T-helper 17 cell (primary cell): ENCODE data around the gene STK24. TPM values are rescaled to one million over a fixed set of nuclear protein-coding genes. Genes with fewer than 3 reads are reported as not detected.
"Not testable (repeated sequence)": the region's sequence is repeated elsewhere in the genome, so short reads cannot be mapped to it uniquely, and the experiment has no call there.

ENCODE experiments used
- ATAC-seq: fragments of 150-1000 bp; cut with Tn5 transposase; 2 replicates; pipeline ENCODE4 v1.10.0; 2021; ENCODE audit warnings: mild to moderate bottlenecking, moderate library complexity
- DNase-seq, 3 donors: peaks; one replicate each; pipeline versions ENCODE4 v3.0.0 to v3.0.0-alpha.2; 2020 to 2021
- H3K9me3 ChIP-seq: one replicate; pipeline ENCODE4 v1.7.0; 2013; ENCODE audit warnings: low read length, mild to moderate bottlenecking; ENCODE audit not compliant: control insufficient read depth, poor library complexity, severe bottlenecking
- H3K27ac Mint-ChIP-seq: one replicate; pipeline ENCODE4 v1.8.0; 2022; ENCODE audit warnings: mild to moderate bottlenecking, moderate library complexity, mixed read lengths
- H3K27me3 Mint-ChIP-seq: one replicate; pipeline ENCODE4 v1.8.0; 2022; ENCODE audit warnings: mixed read lengths
- H3K36me3 Mint-ChIP-seq: one replicate; pipeline ENCODE4 v1.8.0; 2022; ENCODE audit warnings: low read depth, mixed read lengths
- H3K4me1 Mint-ChIP-seq: one replicate; pipeline ENCODE4 v1.8.0; 2022; ENCODE audit warnings: mild to moderate bottlenecking, mixed read lengths
- H3K4me3 Mint-ChIP-seq: one replicate; pipeline ENCODE4 v1.8.0; 2022; ENCODE audit warnings: mild to moderate bottlenecking, moderate library complexity, mixed read lengths
- total RNA-seq, 4 donors: library from RNA in 2 of 4; stranded (reverse) in 2 of 4; gene quantifications; one replicate each; pipeline ENCODE4 v1.2.3 and lab custom pipeline; 2022 to 2026

Gene STK24
- 100 to 1,000 TPM; 134 to 163 TPM for total RNA-seq
- 210 to 532 reads per million in 2 donors for total RNA-seq (lab: John Stamatoyannopoulos, UW)

GRCh38 chr13:98576963-98577835, at the start of gene STK24:
Gene STK24 (minus strand): TSS chr13:98577107. CDS start chr13:98576786, 321 bp downstream.
- peak; percentile 59 for ATAC-seq
- H3K4me1 Mint-ChIP-seq, result peaks cover 36% of the 10 kb centered on the region
- peak within 1 kb of the TSS; percentile 99 for H3K27ac Mint-ChIP-seq

GRCh38 chr13:98626298-98626935, 49.5 kb upstream of the STK24 start:
- Mint-ChIP-seq H3K4me1 (peaks cover 7% of the 10 kb centered on the region), H3K4me3 (no peak overlapping the region), H3K27me3 (peaks cover 4% of the 10 kb centered on the region), H3K27ac (no peak overlapping the region), H3K36me3 (peaks cover under 1% of the 10 kb centered on the region)
- H3K9me3 ChIP-seq, result no peaks in the 10 kb centered on the region
- DNase-seq, result no peak
- ATAC-seq, result no peak

More at GRCh38 chr13:98576963-98577835, at the start of gene STK24:
- Mint-ChIP-seq H3K27me3 (no peaks in the 10 kb centered on the region), H3K36me3 (no peaks in the 10 kb centered on the region), H3K4me3 (peak within 1 kb of the TSS; percentile 95)
- H3K9me3 ChIP-seq, result no peaks in the 10 kb centered on the region
- peak; percentile 49 to 67 (median 58) for DNase-seq

- not testable (repeated sequence) for H3K9me3 ChIP-seq, H3K4me1 Mint-ChIP-seq, DNase-seq, H3K27me3 Mint-ChIP-seq, H3K27ac Mint-ChIP-seq, H3K36me3 Mint-ChIP-seq, H3K4me3 Mint-ChIP-seq, ATAC-seq
These were observed 47.7 kb upstream of the STK24 start for GRCh38 chr13:98624589-98624988.

- H3K9me3 ChIP-seq, result no peaks in the 10 kb centered on the region
- DNase-seq (no peak), ATAC-seq (no peak)
- no peak overlapping the region for H3K4me3 Mint-ChIP-seq
- peaks cover 4% of the 10 kb centered on the region for H3K27me3 Mint-ChIP-seq
- H3K36me3 Mint-ChIP-seq, result no peaks in the 10 kb centered on the region
- H3K27ac Mint-ChIP-seq, result no peak overlapping the region
- peaks cover 8% of the 10 kb centered on the region for H3K4me1 Mint-ChIP-seq
These were observed 46.0 kb upstream of the STK24 start for GRCh38 chr13:98622931-98623331.

- Mint-ChIP-seq H3K4me1 (peaks cover 6% of the 10 kb centered on the region), H3K4me3 (no peak overlapping the region), H3K27me3 (peaks cover 3% of the 10 kb centered on the region), H3K36me3 (no peaks in the 10 kb centered on the region), H3K27ac (no peak overlapping the region)
- ATAC-seq (no peak), DNase-seq (no peak)
- H3K9me3 ChIP-seq, result no peaks in the 10 kb centered on the region
These were observed 42.6 kb upstream of the STK24 start for GRCh38 chr13:98619556-98619955.

GRCh38 chr13:98615595-98615994, 38.7 kb upstream of the STK24 start:
- not testable (repeated sequence) for H3K9me3 ChIP-seq, H3K27me3 Mint-ChIP-seq, H3K36me3 Mint-ChIP-seq, ATAC-seq, H3K4me1 Mint-ChIP-seq, H3K27ac Mint-ChIP-seq, DNase-seq, H3K4me3 Mint-ChIP-seq

GRCh38 chr13:98613591-98613990, 36.7 kb upstream of the STK24 start:
- Mint-ChIP-seq H3K36me3 (no peaks in the 10 kb centered on the region), H3K4me3 (no peak overlapping the region), H3K27me3 (peaks cover 15% of the 10 kb centered on the region), H3K27ac (no peak overlapping the region), H3K4me1 (peaks cover 7% of the 10 kb centered on the region)
- no peaks in the 10 kb centered on the region for H3K9me3 ChIP-seq
- ATAC-seq (no peak), DNase-seq (no peak)

- H3K9me3 ChIP-seq, result no peaks in the 10 kb centered on the region
- no peak overlapping the region for H3K4me3 Mint-ChIP-seq
- no peak overlapping the region for H3K27ac Mint-ChIP-seq
- H3K27me3 Mint-ChIP-seq, result peaks cover 15% of the 10 kb centered on the region
- H3K4me1 Mint-ChIP-seq, result peaks cover 7% of the 10 kb centered on the region
- no peaks in the 10 kb centered on the region for H3K36me3 Mint-ChIP-seq
- DNase-seq, result no peak
- no peak for ATAC-seq
These were observed 32.8 kb upstream of the STK24 start for GRCh38 chr13:98609756-98610155.

GRCh38 chr13:98606296-98606695, 29.4 kb upstream of the STK24 start:
- no peak for ATAC-seq
- H3K4me1 Mint-ChIP-seq, result no peaks in the 10 kb centered on the region
- peaks cover 8% of the 10 kb centered on the region for H3K27me3 Mint-ChIP-seq
- no peak for DNase-seq
- H3K4me3 Mint-ChIP-seq, result no peak overlapping the region
- no peaks in the 10 kb centered on the region for H3K9me3 ChIP-seq
- H3K36me3 Mint-ChIP-seq, result no peaks in the 10 kb centered on the region
- H3K27ac Mint-ChIP-seq, result no peak overlapping the region

GRCh38 chr13:98599502-98600328, 22.8 kb upstream of the STK24 start:
- no peak overlapping the region for H3K27ac Mint-ChIP-seq
- no peak for DNase-seq
- ATAC-seq, result no peak
- no peaks in the 10 kb centered on the region for H3K36me3 Mint-ChIP-seq
- no peaks in the 10 kb centered on the region for H3K27me3 Mint-ChIP-seq
- H3K4me1 Mint-ChIP-seq, result peaks cover 5% of the 10 kb centered on the region
- no peak overlapping the region for H3K4me3 Mint-ChIP-seq
- no peaks in the 10 kb centered on the region for H3K9me3 ChIP-seq

GRCh38 chr13:98598043-98598442, 21.1 kb upstream of the STK24 start:
- no peak overlapping the region for H3K4me3 Mint-ChIP-seq
- DNase-seq, result no peak
- no peak for ATAC-seq
- H3K4me1 Mint-ChIP-seq, result peaks cover 8% of the 10 kb centered on the region
- H3K27ac Mint-ChIP-seq, result no peak overlapping the region
- no peaks in the 10 kb centered on the region for H3K27me3 Mint-ChIP-seq
- no peaks in the 10 kb centered on the region for H3K36me3 Mint-ChIP-seq
- no peaks in the 10 kb centered on the region for H3K9me3 ChIP-seq

- peaks cover 9% of the 10 kb centered on the region for H3K4me1 Mint-ChIP-seq
- no peak for ATAC-seq
These were observed 18.2 kb upstream of the STK24 start for GRCh38 chr13:98595134-98595533.

GRCh38 chr13:98592362-98592732, 15.4 kb upstream of the STK24 start:
- peaks cover 10% of the 10 kb centered on the region for H3K4me1 Mint-ChIP-seq
- DNase-seq, result no peak
- H3K27ac Mint-ChIP-seq, result no peak overlapping the region

More at GRCh38 chr13:98595134-98595533, 18.2 kb upstream of the STK24 start:
- Mint-ChIP-seq H3K36me3 (no peaks in the 10 kb centered on the region), H3K27me3 (no peaks in the 10 kb centered on the region), H3K27ac (no peak overlapping the region), H3K4me3 (no peak overlapping the region)
- H3K9me3 ChIP-seq, result no peaks in the 10 kb centered on the region
- DNase-seq, result no peak

More at GRCh38 chr13:98592362-98592732, 15.4 kb upstream of the STK24 start:
- H3K36me3 Mint-ChIP-seq, result no peaks in the 10 kb centered on the region
- no peak for ATAC-seq
- no peaks in the 10 kb centered on the region for H3K9me3 ChIP-seq
- no peak overlapping the region for H3K4me3 Mint-ChIP-seq
- H3K27me3 Mint-ChIP-seq, result no peaks in the 10 kb centered on the region
